Calu3 (cell line): ENCODE results near the gene DMD. TPM values are rescaled to one million over a fixed set of nuclear protein-coding genes. Genes with fewer than 3 reads are reported as not detected.

Experiments used
- Bru-seq: library from RNA; stranded (reverse); fragments of 400-500 nt; gene quantifications from one replicate; lab custom pipeline; 2021; lab: Mats Ljungman, UMichigan
- BruChase-seq, 2 experiments: library from RNA; stranded (reverse); fragments of 400-500 nt; gene quantifications; one replicate each; lab custom pipeline; 2021; lab: Mats Ljungman, UMichigan
- BruUV-seq: library from RNA; stranded (reverse); fragments of 400-500 nt; replicated peaks from 2 replicates; lab custom pipeline; 2021; lab: Mats Ljungman, UMichigan
- CTCF ChIA-PET: fragments of 300-600 bp; sonication (Branson Sonifier 250); formaldehyde crosslinking; loops from one replicate; lab custom pipeline; 2022; ENCODE audit warnings: antibody characterized with exemption; lab: Charles Lee
- DNase-seq: peaks from one replicate; pipeline ENCODE4 v3.0.0; 2022
- H3K27ac Mint-ChIP-seq: one replicate; pipeline ENCODE4 v1.8.0; 2022; ENCODE audit warnings: mixed read lengths; ENCODE audit not compliant: unreplicated experiment
- H3K27me3 Mint-ChIP-seq: one replicate; pipeline ENCODE4 v1.8.0; 2022; ENCODE audit warnings: mixed read lengths; ENCODE audit not compliant: unreplicated experiment
- H3K36me3 Mint-ChIP-seq: one replicate; pipeline ENCODE4 v1.8.0; 2022; ENCODE audit warnings: mild to moderate bottlenecking, moderate library complexity, mixed read lengths; ENCODE audit not compliant: insufficient read depth, unreplicated experiment
- H3K4me1 Mint-ChIP-seq: one replicate; pipeline ENCODE4 v1.8.0; 2022; ENCODE audit warnings: mild to moderate bottlenecking, low read depth, mixed read lengths; ENCODE audit not compliant: unreplicated experiment
- H3K4me3 Mint-ChIP-seq: one replicate; pipeline ENCODE4 v1.8.0; 2022; ENCODE audit warnings: mild to moderate bottlenecking, low read depth, moderate library complexity, mixed read lengths; ENCODE audit not compliant: unreplicated experiment
- H3K9me3 Mint-ChIP-seq: one replicate; pipeline ENCODE4 v1.8.0; 2022; ENCODE audit warnings: low read depth, mixed read lengths; ENCODE audit not compliant: unreplicated experiment
- CTCF ChIP-seq: fragments of 200-600 bp; IDR thresholded peaks from one replicate; pipeline ENCODE4 v1.8.0; 2022; ENCODE audit warnings: antibody characterized with exemption; ENCODE audit not compliant: unreplicated experiment
- intact Hi-C: fragments of 100-400 bp; cut with micrococcal nuclease; formaldehyde crosslinking; loops from one replicate; pipeline ENCODE4 v1.10.0; 2022; ENCODE audit not compliant: unreplicated experiment
- long read RNA-seq: library from polyadenylated mRNA; stranded (forward); transcript quantifications from one replicate; pipeline ENCODE4 v2.0.0, GENCODE V29; 2022
- total RNA-seq: library from RNA; stranded (reverse); gene quantifications from 2 replicates; pipeline ENCODE4 v1.2.3, GENCODE V29; 2022

DMD gene
- total RNA-seq: 7.6 and 11.6 TPM in 2 replicates
- Bru-seq, nascent RNA: percentile 19 among the genes with signal in this experiment
- percentile 19 among the genes with signal in this experiment for BruChase-seq, experiment 1, labeled RNA remaining after a 6-hour chase
- percentile 17 among the genes with signal in this experiment for BruChase-seq, experiment 2, labeled RNA remaining after a 2-hour chase
- long read RNA-seq, partial matches to known transcripts: 0 of 3 reads
- long read RNA-seq, other reads (novel, unspliced or antisense): 2 of 3 reads

- intact Hi-C loops: no loop called here
- TF ChIP-seq CTCF: no peak
- H3K27me3 Mint-ChIP-seq: no peaks in the 10 kb centered on the region
- H3K4me3 Mint-ChIP-seq: peak within 1 kb of the TSS; percentile 48
- no peaks in the 10 kb centered on the region for H3K9me3 Mint-ChIP-seq
- H3K4me1 Mint-ChIP-seq: peaks cover 4% of the 10 kb centered on the region
- no TSS peak for BruUV-seq
- CTCF ChIA-PET: interaction anchor here (0.5 kb wide), 1 partner anchor 755 kb away, joined by 3 read pairs; no protein-coding TSS in a partner anchor
- H3K36me3 Mint-ChIP-seq: peaks cover 4% of the 10 kb centered on the region
- DNase-seq: peak; percentile 46
- H3K27ac Mint-ChIP-seq: no peak within 1 kb of the TSS
These were observed at the start of gene DMD for GRCh38 chrX:33211356-33212260. Gene DMD, minus strand, starts transcription at chrX:33211549. Its CDS starts 237 bp downstream, at chrX:33211312.

GRCh38 chrX:33252306-33252825 is 41.0 kb upstream of the DMD start:
- BruUV-seq: no TSS peak
- Mint-ChIP-seq H3K4me1 (peaks cover 11% of the 10 kb centered on the region), H3K27ac (no peak overlapping the region), H3K9me3 (no peaks in the 10 kb centered on the region), H3K4me3 (no peak overlapping the region), H3K27me3 (no peaks in the 10 kb centered on the region), H3K36me3 (no peaks in the 10 kb centered on the region)
- CTCF ChIA-PET: no interaction called here
- TF ChIP-seq CTCF: no peak
- DNase-seq: peak; percentile 8
- intact Hi-C loops: no loop called here

GRCh38 chrX:33218819-33219218 is 7.5 kb upstream of the DMD start:
- H3K4me3 Mint-ChIP-seq: no peak overlapping the region
- H3K9me3 Mint-ChIP-seq: no peaks in the 10 kb centered on the region
- H3K27me3 Mint-ChIP-seq: no peaks in the 10 kb centered on the region
- no peaks in the 10 kb centered on the region for H3K36me3 Mint-ChIP-seq
- no peak for DNase-seq
- CTCF ChIA-PET: no interaction called here
- intact Hi-C loops: no loop called here
- H3K27ac Mint-ChIP-seq: no peak overlapping the region
- TF ChIP-seq CTCF: no peak
- no TSS peak for BruUV-seq
- H3K4me1 Mint-ChIP-seq: no peaks in the 10 kb centered on the region

GRCh38 chrX:33210156-33210555 is 1.2 kb downstream of the DMD start:
- Mint-ChIP-seq H3K36me3 (peaks cover 4% of the 10 kb centered on the region), H3K27ac (no peak overlapping the region), H3K9me3 (no peaks in the 10 kb centered on the region), H3K27me3 (no peaks in the 10 kb centered on the region), H3K4me1 (peaks cover 10% of the 10 kb centered on the region), H3K4me3 (no peak overlapping the region)
- TF ChIP-seq CTCF: no peak
- no peak for DNase-seq
- intact Hi-C loops: no loop called here
- no TSS peak for BruUV-seq
- CTCF ChIA-PET: no interaction called here
